Mucosa of descending colon (tissue), 3 donors: ENCODE data around the gene PLIN5. TPM values are rescaled to one million over a fixed set of nuclear protein-coding genes. Genes with fewer than 3 reads are reported as not detected.

ENCODE experiments used
- ATAC-seq: fragments of 200-7000 bp; cut with Tn5 transposase; one replicate; pipeline ENCODE4 v1.9.1; 2020; ENCODE audit warnings: mild to moderate bottlenecking, moderate library complexity
- DNase-seq, 3 donors: peaks; one replicate each; pipeline ENCODE4 v3.0.0-alpha.2; 2020
- H3K36me3 ChIP-seq: fragments of 200-600 bp; one replicate; pipeline ENCODE4 v1.8.0; 2021; ENCODE audit warnings: low read depth, mild to moderate bottlenecking
- H3K4me1 ChIP-seq: fragments of 200-600 bp; one replicate; pipeline ENCODE4 v1.8.0; 2021; ENCODE audit warnings: low read depth, mild to moderate bottlenecking
- H3K4me3 ChIP-seq: fragments of 200-600 bp; one replicate; pipeline ENCODE4 v1.8.0; 2021; ENCODE audit warnings: mild to moderate bottlenecking
- H3K9me3 ChIP-seq: fragments of 200-600 bp; one replicate; pipeline ENCODE4 v1.8.0; 2021; ENCODE audit warnings: mild to moderate bottlenecking
- intact Hi-C, 2 donors: fragments of 100-400 bp; cut with DNase I in 1 of 2; cut with micrococcal nuclease in 1 of 2; formaldehyde crosslinking; loops; one replicate each; pipeline versions ENCODE4 v1.11.0 to v1.11.1; 2022; cut with DNase I, micrococcal nuclease
- total RNA-seq, 3 donors: library from RNA; stranded (reverse); fragmentation: NEBNext Ultra II Directional in 2 of 3; extraction: Animal tissue kit (Norgen Biotek cat#: 25700) in 2 of 3; gene quantifications; one replicate each; pipeline versions ENCODE4 v1.2.1 to v1.2.4, GENCODE V29; 2021 to 2023
- TF ChIP-seq, protein P1 (sequence below): fragments of 200-600 bp; IDR thresholded peaks from one replicate; pipeline ENCODE4 v1.8.0; 2022; ENCODE audit warnings: antibody characterized with exemption, mild to moderate bottlenecking
- donor health status: DM: no; HTN: no; CAD: no; lungs with moderate emphysema.
- donor health status: DM: no; HTN: no; CAD: no.
- donor health status: DM: no; HTN: yes; CAD: no.

PLIN5 gene
- total RNA-seq, 3 donors from 2014 or later = 3.2 to 6.7 (median 4.5) TPM

DNA sequence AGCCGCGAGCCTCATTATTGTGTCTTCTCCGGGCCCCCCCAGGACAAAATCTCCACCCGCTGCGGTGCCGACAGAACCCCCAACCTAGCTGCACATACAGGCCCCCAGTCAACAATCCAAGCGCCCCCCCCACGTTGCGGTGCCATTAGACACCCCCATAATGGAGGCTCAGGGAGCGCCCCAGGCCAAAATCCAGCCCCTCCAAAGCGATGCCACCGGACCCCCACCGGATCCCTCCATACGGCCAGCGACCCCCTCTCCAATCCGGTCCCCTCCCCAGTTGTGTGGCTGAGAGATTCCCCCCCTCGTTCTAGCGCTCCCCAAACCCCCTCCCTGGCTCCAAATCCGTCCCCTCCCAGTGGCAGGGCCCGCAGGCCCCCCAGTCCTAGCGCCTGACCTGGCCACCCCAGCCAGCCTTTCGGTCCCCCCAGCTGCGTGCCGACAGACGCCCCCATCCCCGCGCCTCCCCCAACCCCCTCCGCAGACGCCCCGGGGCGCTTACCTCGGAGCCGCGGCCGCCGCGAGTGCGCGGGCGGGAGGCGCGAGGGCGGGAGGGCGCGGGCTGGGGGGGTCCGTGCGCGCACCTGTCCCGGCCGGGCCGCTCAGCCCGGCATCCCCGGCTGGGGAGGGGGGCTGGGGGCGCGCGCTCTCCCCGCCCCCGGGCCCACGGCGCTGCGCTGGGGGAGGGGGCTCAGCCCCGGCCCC, 46.1 kb upstream of the PLIN5 start:
- no peaks in the 10 kb centered on the region for H3K36me3 ChIP-seq
- no peak for ATAC-seq
- intact Hi-C loops = no loop called here
- DNase-seq = no peak
- no peak overlapping the region for H3K4me3 ChIP-seq
- H3K4me1 ChIP-seq = peaks cover 10% of the 10 kb centered on the region
- TF ChIP-seq, protein P1, sequence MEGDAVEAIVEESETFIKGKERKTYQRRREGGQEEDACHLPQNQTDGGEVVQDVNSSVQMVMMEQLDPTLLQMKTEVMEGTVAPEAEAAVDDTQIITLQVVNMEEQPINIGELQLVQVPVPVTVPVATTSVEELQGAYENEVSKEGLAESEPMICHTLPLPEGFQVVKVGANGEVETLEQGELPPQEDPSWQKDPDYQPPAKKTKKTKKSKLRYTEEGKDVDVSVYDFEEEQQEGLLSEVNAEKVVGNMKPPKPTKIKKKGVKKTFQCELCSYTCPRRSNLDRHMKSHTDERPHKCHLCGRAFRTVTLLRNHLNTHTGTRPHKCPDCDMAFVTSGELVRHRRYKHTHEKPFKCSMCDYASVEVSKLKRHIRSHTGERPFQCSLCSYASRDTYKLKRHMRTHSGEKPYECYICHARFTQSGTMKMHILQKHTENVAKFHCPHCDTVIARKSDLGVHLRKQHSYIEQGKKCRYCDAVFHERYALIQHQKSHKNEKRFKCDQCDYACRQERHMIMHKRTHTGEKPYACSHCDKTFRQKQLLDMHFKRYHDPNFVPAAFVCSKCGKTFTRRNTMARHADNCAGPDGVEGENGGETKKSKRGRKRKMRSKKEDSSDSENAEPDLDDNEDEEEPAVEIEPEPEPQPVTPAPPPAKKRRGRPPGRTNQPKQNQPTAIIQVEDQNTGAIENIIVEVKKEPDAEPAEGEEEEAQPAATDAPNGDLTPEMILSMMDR = no peak
- H3K9me3 ChIP-seq = no peaks in the 10 kb centered on the region

DNA sequence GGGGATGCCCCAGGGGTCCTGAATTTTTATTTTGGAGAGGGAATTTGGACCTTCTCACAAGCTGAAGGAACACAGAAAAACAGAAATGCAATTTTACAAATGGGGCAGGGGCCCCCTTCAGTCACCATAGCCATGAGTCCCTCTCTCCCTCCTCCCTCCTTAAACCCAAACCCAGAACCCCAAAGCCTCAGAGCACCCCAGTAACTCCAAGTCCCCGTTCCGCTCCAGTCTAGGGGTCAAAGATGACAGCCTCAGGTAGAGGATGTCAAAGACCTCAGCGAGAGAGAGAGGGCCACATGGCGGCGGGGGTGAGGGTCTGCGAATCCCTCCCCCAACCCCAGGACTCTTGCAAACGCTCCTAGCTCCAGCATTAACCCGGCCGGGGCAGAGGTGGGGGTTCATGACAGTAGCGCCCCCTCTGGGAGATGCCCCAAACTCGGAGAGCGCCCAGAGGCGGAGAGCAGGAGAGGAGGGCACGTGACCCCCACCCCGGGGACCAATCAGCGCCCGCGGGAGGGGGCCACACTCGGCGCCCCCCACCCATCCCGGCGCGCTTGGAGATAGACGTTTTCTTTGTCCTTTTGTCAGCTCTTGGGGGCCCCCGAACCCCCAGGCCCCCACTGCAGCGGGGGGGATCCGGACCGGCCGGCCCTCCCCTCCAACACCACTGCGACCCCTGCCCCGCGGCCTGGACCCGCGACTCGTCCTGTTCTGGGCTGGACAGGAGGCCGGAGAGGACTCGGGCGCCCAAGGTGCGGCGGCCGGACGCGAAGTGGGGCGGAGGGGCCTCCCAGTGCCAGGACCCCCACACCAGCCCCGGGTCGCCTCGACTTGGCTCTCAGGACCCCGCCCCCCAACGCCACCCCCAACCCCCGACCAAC, 45.2 kb upstream of the PLIN5 start:
- DNase-seq = no peak
- intact Hi-C loops = no loop called here
- no peaks in the 10 kb centered on the region for H3K9me3 ChIP-seq
- no peaks in the 10 kb centered on the region for H3K36me3 ChIP-seq
- ATAC-seq = no peak
- no peak overlapping the region for H3K4me3 ChIP-seq
- TF ChIP-seq, protein P1 = no peak
- H3K4me1 ChIP-seq = peaks cover 10% of the 10 kb centered on the region

DNA sequence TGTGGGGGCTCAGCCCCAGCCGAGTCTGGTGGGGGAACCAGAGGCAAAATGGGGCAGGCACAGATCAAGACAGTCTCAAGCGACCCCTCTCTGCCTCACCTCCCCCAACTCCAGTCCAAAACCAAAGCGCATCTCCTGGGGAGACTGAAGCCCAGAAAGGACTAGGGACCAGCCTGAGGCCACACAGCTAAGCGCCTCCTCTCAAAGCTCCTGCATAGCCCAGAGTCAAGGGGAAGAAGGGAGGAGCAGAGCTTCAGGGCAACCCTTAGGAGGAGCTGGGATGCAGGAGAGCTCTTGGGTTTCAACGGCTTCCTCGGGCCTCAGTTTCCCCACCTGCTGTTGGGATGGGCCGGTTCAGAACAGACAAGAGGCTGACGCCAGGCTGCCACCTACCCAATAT, 44.4 kb upstream of the PLIN5 start:
- peaks cover 4% of the 10 kb centered on the region for H3K4me1 ChIP-seq
- no peaks in the 10 kb centered on the region for H3K36me3 ChIP-seq
- no peak overlapping the region for H3K4me3 ChIP-seq
- DNase-seq (no peak), ATAC-seq (no peak)
- H3K9me3 ChIP-seq = no peaks in the 10 kb centered on the region
- intact Hi-C loops = no loop called here
- TF ChIP-seq, protein P1 = no peak

DNA sequence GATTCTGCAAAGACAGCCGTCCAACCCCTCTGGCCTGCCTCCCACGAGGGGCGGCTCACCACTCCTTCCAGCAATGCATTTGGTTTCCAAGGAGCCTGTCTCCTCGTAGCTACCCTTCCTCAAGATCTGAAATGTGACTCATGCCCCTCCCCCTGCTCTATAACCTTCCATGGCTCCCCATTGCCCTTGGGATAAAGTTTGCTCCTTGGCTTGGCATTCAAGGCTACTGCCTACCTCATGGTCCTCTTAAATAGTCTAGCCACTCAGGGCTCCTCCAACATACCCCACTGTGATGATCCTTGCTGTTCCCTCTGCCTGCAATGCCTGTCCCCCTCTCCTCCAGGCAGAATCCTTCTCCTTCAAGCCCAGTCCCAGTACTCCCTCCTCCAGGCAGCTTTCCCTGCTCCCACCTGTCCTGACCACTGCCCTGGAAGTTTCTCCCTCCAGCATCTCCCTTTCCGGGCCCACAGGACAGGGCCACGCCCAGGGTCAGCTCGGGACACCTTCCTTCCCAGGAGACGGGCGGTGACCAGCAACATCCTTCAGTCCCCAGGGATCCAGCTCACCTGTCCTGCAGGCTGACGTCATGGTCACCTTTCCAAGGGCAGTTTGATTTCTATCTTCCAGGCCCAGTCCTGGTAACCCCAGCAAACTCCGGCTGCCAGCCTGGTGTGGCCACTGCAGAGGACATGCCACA, 43.7 kb upstream of the PLIN5 start:
- Histone ChIP-seq H3K9me3 (no peaks in the 10 kb centered on the region), H3K36me3 (no peaks in the 10 kb centered on the region), H3K4me1 (no peaks in the 10 kb centered on the region), H3K4me3 (no peak overlapping the region)
- DNase-seq (no peak), ATAC-seq (no peak)
- TF ChIP-seq, protein P1 = no peak
- intact Hi-C loops = no loop called here

DNA sequence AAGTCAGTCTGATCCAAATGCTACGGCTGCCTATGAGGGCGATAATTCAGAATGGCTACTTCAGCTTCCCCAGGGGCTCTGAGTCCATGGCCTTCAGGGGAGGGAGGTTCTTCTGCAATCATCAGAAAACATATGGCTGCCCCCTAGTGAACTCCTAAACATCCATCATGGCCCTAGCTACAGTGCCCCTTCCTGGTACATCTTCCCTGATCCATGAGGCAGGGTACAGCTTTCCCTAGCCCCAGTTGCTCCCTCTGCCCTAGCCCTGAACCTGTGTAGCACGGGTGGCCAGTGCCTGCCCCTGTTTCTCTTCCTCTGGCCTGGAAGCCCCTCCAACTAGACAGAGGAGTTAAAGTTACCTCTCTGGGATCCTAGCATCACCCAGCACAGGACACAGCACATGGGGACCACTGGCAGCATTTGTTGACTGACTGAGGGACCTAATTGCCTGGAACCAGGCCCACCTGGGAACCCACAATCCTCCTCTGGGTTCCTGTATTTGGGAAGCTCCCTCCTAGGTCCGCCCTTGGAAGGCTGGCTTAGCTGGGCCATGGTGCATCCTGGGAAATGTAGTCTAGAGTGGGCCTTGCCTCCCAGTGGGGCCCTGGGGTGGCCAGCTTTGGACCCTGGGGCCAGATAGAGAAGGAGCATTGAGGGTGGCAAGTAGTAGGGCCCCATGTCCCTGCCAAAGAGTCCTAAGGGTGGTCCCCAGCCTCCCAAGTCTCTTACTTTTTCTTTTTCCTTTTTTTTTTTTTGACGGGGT, 42.2 kb upstream of the PLIN5 start:
- intact Hi-C loops = no loop called here
- DNase-seq (no peak), ATAC-seq (no peak)
- no peak overlapping the region for H3K4me3 ChIP-seq
- TF ChIP-seq, protein P1 = no peak
- H3K4me1 ChIP-seq = no peaks in the 10 kb centered on the region
- no peaks in the 10 kb centered on the region for H3K36me3 ChIP-seq
- no peaks in the 10 kb centered on the region for H3K9me3 ChIP-seq
